PC-9 (cell line): ENCODE measurements around the gene GLOD5. TPM values are rescaled to one million over a fixed set of nuclear protein-coding genes. Genes with fewer than 3 reads are reported as not detected.

ENCODE experiments used
- BruUV-seq: library from RNA; stranded (reverse); fragments of 400-500 nt; replicated peaks from 2 replicates; lab custom pipeline; 2021; lab: Mats Ljungman, UMichigan
- CTCF ChIA-PET: fragments of 300-600 bp; sonication (Branson Sonifier 250); formaldehyde crosslinking; loops from one replicate; lab custom pipeline; 2022; ENCODE audit warnings: antibody characterized with exemption; lab: Charles Lee
- POLR2A ChIA-PET: fragments of 300-600 bp; sonication (Branson Sonifier 250); formaldehyde crosslinking; loops from one replicate; lab custom pipeline; 2022; ENCODE audit warnings: antibody characterized with exemption; ENCODE audit not compliant: unreplicated experiment; lab: Charles Lee
- DNase-seq, 2 experiments: peaks; one replicate each; pipeline versions ENCODE4 v3.0.0 to v3.0.0-alpha.2; 2015 to 2022; ENCODE audit warnings: mixed read lengths in 1 of 2
- H2AFZ ChIP-seq: fragments of 200-600 bp; sonication (generic); 2 replicates; pipeline ENCODE4 v1.8.1; 2017; ENCODE audit warnings: antibody characterized with exemption
- H3F3A ChIP-seq: fragments of 200-600 bp; sonication (generic); 2 replicates; pipeline ENCODE4 v1.8.1; 2017; ENCODE audit warnings: antibody characterized with exemption, mild to moderate bottlenecking, low read depth; ENCODE audit not compliant: insufficient read depth
- H3K27ac ChIP-seq: fragments of 200-600 bp; sonication (generic); 2 replicates; pipeline ENCODE4 v1.6.1; 2016; ENCODE audit warnings: mixed run types
- H3K27me3 ChIP-seq: fragments of 200-600 bp; sonication (generic); 2 replicates; pipeline ENCODE4 v1.6.1; 2016; ENCODE audit warnings: low read depth, mixed run types; ENCODE audit not compliant: insufficient read depth
- H3K36me3 ChIP-seq: fragments of 200-600 bp; sonication (generic); 2 replicates; pipeline ENCODE4 v1.6.1; 2016; ENCODE audit warnings: low read depth, mixed run types
- H3K4me1 ChIP-seq: fragments of 200-600 bp; sonication (generic); replicated peaks from 2 replicates; pipeline ENCODE4 v1.6.1; 2016; ENCODE audit warnings: mixed run types; ENCODE audit not compliant: insufficient read depth
- H3K4me2 ChIP-seq: fragments of 200-600 bp; sonication (generic); 2 replicates; pipeline ENCODE4 v1.6.1; 2017; ENCODE audit warnings: mixed run types
- H3K4me3 ChIP-seq: fragments of 200-600 bp; sonication (generic); 2 replicates; pipeline ENCODE4 v1.6.1; 2016; ENCODE audit warnings: mixed run types
- H3K79me2 ChIP-seq: fragments of 200-600 bp; sonication (generic); 2 replicates; pipeline ENCODE4 v1.6.1; 2017; ENCODE audit warnings: low read depth, mixed run types
- H3K9me2 ChIP-seq: fragments of 200-600 bp; sonication (generic); 2 replicates; pipeline ENCODE4 v1.8.1; 2017; ENCODE audit warnings: mild to moderate bottlenecking; ENCODE audit not compliant: insufficient read depth
- H3K9me3 ChIP-seq: fragments of 200-600 bp; sonication (generic); 2 replicates; pipeline ENCODE4 v1.8.1; 2016; ENCODE audit warnings: low read depth; ENCODE audit not compliant: insufficient read depth
- H4K20me1 ChIP-seq: fragments of 200-600 bp; sonication (generic); 2 replicates; pipeline ENCODE4 v1.8.1; 2017; ENCODE audit not compliant: insufficient read depth
- CTCF ChIP-seq: fragments of 200-600 bp; sonication (generic); conservative IDR thresholded peaks from 2 replicates; pipeline ENCODE4 v1.6.1; 2017; ENCODE audit warnings: mixed run types, antibody characterized with exemption, mild to moderate bottlenecking, moderate library complexity
- EZH2 ChIP-seq: fragments of 200-600 bp; sonication (generic); IDR thresholded peaks from 2 replicates; pipeline ENCODE4 v1.8.0; 2017; ENCODE audit warnings: antibody characterized with exemption, low read depth
- intact Hi-C: fragments of 100-400 bp; cut with micrococcal nuclease; formaldehyde crosslinking; loops from one replicate; pipeline ENCODE4 v1.10.0; 2022; ENCODE audit not compliant: unreplicated experiment
- total RNA-seq: library from RNA; stranded (reverse); gene quantifications from 2 replicates; pipeline ENCODE4 v1.2.3, GENCODE V29; 2021

The GLOD5 gene
- total RNA-seq, 1 experiment from 2014 or later, result not detected

- no TSS peak for BruUV-seq
- Histone ChIP-seq H2AFZ (no peak overlapping the region), H3K79me2 (no peaks in the 10 kb centered on the region), H3K4me1 (no peaks in the 10 kb centered on the region), H3K4me2 (no peak overlapping the region), H3K27me3 (no peaks in the 10 kb centered on the region), H3K4me3 (no peak overlapping the region), H3K9me2 (no peaks in the 10 kb centered on the region), H3F3A (no peaks in the 10 kb centered on the region), H3K27ac (no peak overlapping the region), H4K20me1 (no peaks in the 10 kb centered on the region), H3K36me3 (no peaks in the 10 kb centered on the region), H3K9me3 (no peaks in the 10 kb centered on the region)
- intact Hi-C loops, result no loop called here
- ChIA-PET POLR2A (no interaction called here), CTCF (no interaction called here)
- DNase-seq, result no peak
- TF ChIP-seq CTCF (no peak), EZH2 (no peak)
Observed at GRCh38 chrX:48786825-48787504, 25.4 kb downstream of the GLOD5 start.

- no peak overlapping the region for H3K4me2 ChIP-seq
- H3K27ac ChIP-seq, result no peak overlapping the region
- H3K4me3 ChIP-seq, result no peak overlapping the region
- BruUV-seq, result no TSS peak
- H2AFZ ChIP-seq, result no peak overlapping the region
- H3K4me1 ChIP-seq, result no peaks in the 10 kb centered on the region
- no peaks in the 10 kb centered on the region for H3K9me2 ChIP-seq
- no peaks in the 10 kb centered on the region for H3K36me3 ChIP-seq
- ChIA-PET POLR2A (no interaction called here), CTCF (no interaction called here)
- H4K20me1 ChIP-seq, result no peaks in the 10 kb centered on the region
- no peak for TF ChIP-seq CTCF
- TF ChIP-seq EZH2, result no peak
- no peaks in the 10 kb centered on the region for H3F3A ChIP-seq
- no peaks in the 10 kb centered on the region for H3K79me2 ChIP-seq
- no peaks in the 10 kb centered on the region for H3K9me3 ChIP-seq
- intact Hi-C loops, result no loop called here
- DNase-seq, result no peak
- no peaks in the 10 kb centered on the region for H3K27me3 ChIP-seq
Observed at GRCh38 chrX:48787505-48788443, 26.2 kb downstream of the GLOD5 start.

- Histone ChIP-seq H2AFZ (no peak overlapping the region), H3K4me3 (no peak overlapping the region), H3K4me1 (peaks cover 3% of the 10 kb centered on the region), H3K36me3 (no peaks in the 10 kb centered on the region), H3K27me3 (no peaks in the 10 kb centered on the region), H3K79me2 (no peaks in the 10 kb centered on the region), H3F3A (no peaks in the 10 kb centered on the region), H4K20me1 (no peaks in the 10 kb centered on the region), H3K9me2 (no peaks in the 10 kb centered on the region), H3K4me2 (no peak overlapping the region), H3K27ac (no peak overlapping the region), H3K9me3 (no peaks in the 10 kb centered on the region)
- BruUV-seq, result no TSS peak
- intact Hi-C loops, result no loop called here
- DNase-seq, result no peak
- ChIA-PET POLR2A (no interaction called here), CTCF (no interaction called here)
- no peak for TF ChIP-seq CTCF
- TF ChIP-seq EZH2, result no peak
Observed at GRCh38 chrX:48789366-48790220, 28.0 kb downstream of the GLOD5 start.
